Hepatocyte (in vitro differentiated cells): ENCODE measurements around the gene KCNK4. TPM values are rescaled to one million over a fixed set of nuclear protein-coding genes. Genes with fewer than 3 reads are reported as not detected.
"Not testable (repeated sequence)": the region's sequence is repeated elsewhere in the genome, so short reads cannot be mapped to it uniquely, and the experiment has no call there.

Experiments
- DNase-seq: peaks from one replicate; pipeline ENCODE4 v3.0.0-alpha.2; 2016; ENCODE audit warnings: low spot score
- H2AFZ ChIP-seq: fragments of 200-600 bp; sonication (generic); 2 replicates; pipeline ENCODE4 v1.6.0; 2016; ENCODE audit warnings: antibody characterized with exemption, mild to moderate bottlenecking
- H3K27ac ChIP-seq: fragments of 200-600 bp; sonication (generic); 2 replicates; pipeline ENCODE4 v1.5.1; 2016; ENCODE audit warnings: mild to moderate bottlenecking
- H3K27me3 ChIP-seq: fragments of 200-600 bp; sonication (generic); 2 replicates; pipeline ENCODE4 v1.6.1; 2016
- H3K36me3 ChIP-seq: fragments of 200-600 bp; sonication (generic); replicated peaks from 2 replicates; pipeline ENCODE4 v1.5.1; 2016; ENCODE audit warnings: low read depth; ENCODE audit not compliant: insufficient read depth
- H3K4me1 ChIP-seq: fragments of 200-600 bp; sonication (generic); 2 replicates; pipeline ENCODE4 v1.5.1; 2016; ENCODE audit warnings: mild to moderate bottlenecking, moderate library complexity; ENCODE audit not compliant: insufficient read depth
- H3K4me2 ChIP-seq: fragments of 200-600 bp; sonication (generic); 2 replicates; pipeline ENCODE4 v1.6.0; 2016
- H3K4me3 ChIP-seq: fragments of 200-600 bp; sonication (generic); 2 replicates; pipeline ENCODE4 v1.5.1; 2016; ENCODE audit warnings: mild to moderate bottlenecking
- H3K79me2 ChIP-seq: fragments of 200-600 bp; sonication (generic); 2 replicates; pipeline ENCODE4 v1.6.0; 2017; ENCODE audit warnings: mild to moderate bottlenecking
- H3K9me2 ChIP-seq: fragments of 200-600 bp; sonication (generic); replicated peaks from 2 replicates; pipeline ENCODE4 v1.6.0; 2017; ENCODE audit warnings: mild to moderate bottlenecking; ENCODE audit not compliant: insufficient read depth
- H3K9me3 ChIP-seq: fragments of 200-600 bp; sonication (generic); 2 replicates; pipeline ENCODE4 v1.5.1; 2016; ENCODE audit warnings: low read depth, mild to moderate bottlenecking
- H4K20me1 ChIP-seq: fragments of 200-600 bp; sonication (generic); 2 replicates; pipeline ENCODE4 v1.6.0; 2016; ENCODE audit warnings: mild to moderate bottlenecking; ENCODE audit not compliant: insufficient read depth, poor library complexity, severe bottlenecking
- CTCF ChIP-seq: fragments of 200-600 bp; sonication (generic); IDR thresholded peaks from 2 replicates; pipeline ENCODE4 v1.5.1; 2016; ENCODE audit warnings: antibody characterized with exemption, mild to moderate bottlenecking; ENCODE audit not compliant: poor library complexity
- EZH2 ChIP-seq: fragments of 200-600 bp; sonication (generic); IDR thresholded peaks from 2 replicates; pipeline ENCODE4 v1.6.1; 2016; ENCODE audit warnings: antibody characterized with exemption, mild to moderate bottlenecking, borderline replicate concordance
- EZH2phosphoT487 ChIP-seq: fragments of 200-600 bp; sonication (generic); IDR thresholded peaks from one replicate; pipeline ENCODE4 v1.6.1; 2018; ENCODE audit warnings: antibody characterized with exemption, mild to moderate bottlenecking, low read depth, moderate library complexity; ENCODE audit not compliant: unreplicated experiment, severe bottlenecking
- WGBS: methylation state at CpG from one replicate; pipeline ENCODE4 v1.1.6; 2016; ENCODE audit warnings: low lambda C conversion rate; ENCODE audit errors: missing lambda C conversion rate; 5-methylcytosine and 5-hydroxymethylcytosine counted together
- polyA plus RNA-seq: library from polyadenylated mRNA; unstranded; fragments of >200 nt; fragmentation: Nextera tagmentation; extraction: Ambion mirVana; gene quantifications from 2 replicates; pipeline ENCODE4 v1.2.1, GENCODE V29; 2016
- total RNA-seq: library from RNA; depleted of rRNA; stranded (reverse); fragments of >200 nt; gene quantifications from 2 replicates; pipeline ENCODE4 v1.2.3, GENCODE V29; 2014

Gene KCNK4
- total and polyA plus RNA-seq, 2 experiments from 2014 or later: not detected

GRCh38 chr11:64245797-64246620, 45.1 kb upstream of the KCNK4 start:
- H4K20me1 ChIP-seq: no peaks in the 10 kb centered on the region
- peak overlapping the region; percentile 96 for H3K4me2 ChIP-seq
- TF ChIP-seq EZH2phosphoT487: no peak
- no peak for TF ChIP-seq EZH2
- TF ChIP-seq CTCF: no peak
- H3K27ac ChIP-seq: peak overlapping the region; percentile 96
- H3K36me3 ChIP-seq: no peaks in the 10 kb centered on the region
- peaks cover 23% of the 10 kb centered on the region for H3K4me1 ChIP-seq
- peak overlapping the region; percentile 89 for H3K4me3 ChIP-seq
- H2AFZ ChIP-seq: peak overlapping the region; percentile 54
- H3K27me3 ChIP-seq: no peaks in the 10 kb centered on the region
- WGBS: 3% methylated on average over 35 of the region's 46 CpGs
- no peaks in the 10 kb centered on the region for H3K9me2 ChIP-seq
- peaks cover 29% of the 10 kb centered on the region for H3K79me2 ChIP-seq
- no peaks in the 10 kb centered on the region for H3K9me3 ChIP-seq
- peak; percentile 87 for DNase-seq

GRCh38 chr11:64246621-64246870, 44.6 kb upstream of the KCNK4 start:
- not testable (repeated sequence) for H3K9me2 ChIP-seq, H3K9me3 ChIP-seq, H2AFZ ChIP-seq, H4K20me1 ChIP-seq, H3K36me3 ChIP-seq, H3K27me3 ChIP-seq
- Histone ChIP-seq H3K79me2 (peaks cover 29% of the 10 kb centered on the region), H3K27ac (peak overlapping the region; percentile 96), H3K4me1 (peaks cover 23% of the 10 kb centered on the region), H3K4me2 (peak overlapping the region; percentile 96), H3K4me3 (peak overlapping the region; percentile 89)
- peak; percentile 47 for DNase-seq
- under 1% methylated on average over 22 of the region's 43 CpGs for WGBS

GRCh38 chr11:64246871-64247728, 44.0 kb upstream of the KCNK4 start, which contains the start of gene PPP1R14B:
Gene PPP1R14B (minus strand): TSS chr11:64246943. CDS start chr11:64246673, 270 bp downstream.
- Histone ChIP-seq H3K79me2 (peaks cover 33% of the 10 kb centered on the region), H3K4me3 (peak within 1 kb of the TSS; percentile 99), H2AFZ (peak within 1 kb of the TSS; percentile 97), H4K20me1 (no peaks in the 10 kb centered on the region), H3K9me3 (no peaks in the 10 kb centered on the region), H3K4me2 (peak within 1 kb of the TSS; percentile 100), H3K36me3 (no peaks in the 10 kb centered on the region), H3K27me3 (no peaks in the 10 kb centered on the region), H3K27ac (peak within 1 kb of the TSS; percentile 98), H3K9me2 (no peaks in the 10 kb centered on the region), H3K4me1 (peaks cover 22% of the 10 kb centered on the region)
- DNase-seq: peak; percentile 93
- TF ChIP-seq EZH2phosphoT487 (no peak), CTCF (peak; percentile 19)
- under 1% methylated on average over 66 of the region's 74 CpGs for WGBS
